Neural cell (in vitro differentiated cells): ENCODE measurements around the gene RTBDN. TPM values are rescaled to one million over a fixed set of nuclear protein-coding genes. Genes with fewer than 3 reads are reported as not detected.
A peak's percentile ranks its signal among the peaks of the same experiment; 100 is the strongest.

ENCODE experiments used
- H2AFZ ChIP-seq: fragments of 200-600, 300-800 bp; sonication (generic), shearing (Covaris generic); 2 replicates; pipeline ENCODE4 v1.6.0; 2014; ENCODE audit warnings: low read depth, mild to moderate bottlenecking, antibody characterized with exemption, low read length, moderate library complexity
- H3F3A ChIP-seq: fragments of 200-600 bp; shearing (Covaris generic); 2 replicates; pipeline ENCODE4 v1.6.1; 2016; ENCODE audit warnings: mild to moderate bottlenecking, moderate library complexity, mixed read lengths, antibody characterized with exemption, low read length; ENCODE audit not compliant: insufficient read depth, poor library complexity, severe bottlenecking
- H3K27ac ChIP-seq: fragments of 200-600, 300-800 bp; sonication (generic), shearing (Covaris generic); 2 replicates; pipeline ENCODE4 v1.5.1; 2014; ENCODE audit warnings: mild to moderate bottlenecking, low read length, moderate library complexity
- H3K27me3 ChIP-seq: fragments of 300-800, 200-600 bp; sonication (generic), shearing (Covaris generic); 2 replicates; pipeline ENCODE4 v1.6.0; 2014; ENCODE audit warnings: mild to moderate bottlenecking, low read depth, low read length, moderate library complexity; ENCODE audit not compliant: insufficient read depth
- H3K36me3 ChIP-seq: fragments of 300-800, 200-600 bp; sonication (generic), shearing (Covaris generic); 2 replicates; pipeline ENCODE4 v1.5.1; 2014; ENCODE audit warnings: mild to moderate bottlenecking, antibody characterized with exemption, low read length, moderate library complexity; ENCODE audit not compliant: insufficient read depth
- H3K4me2 ChIP-seq: fragments of 300-800, 200-600 bp; sonication (generic), shearing (Covaris generic); 2 replicates; pipeline ENCODE4 v1.6.0; 2014; ENCODE audit warnings: mild to moderate bottlenecking, low read length
- H3K4me3 ChIP-seq: fragments of 300-800, 200-600 bp; sonication (generic), shearing (Covaris generic); 2 replicates; pipeline ENCODE4 v1.5.1; 2014; ENCODE audit warnings: mild to moderate bottlenecking, low read length, moderate library complexity
- H3K79me2 ChIP-seq: fragments of 200-600 bp; shearing (Covaris generic); replicated peaks from 2 replicates; pipeline ENCODE4 v1.6.0; 2014; ENCODE audit warnings: mild to moderate bottlenecking, low read length, moderate library complexity; ENCODE audit not compliant: insufficient read depth
- H3K9ac ChIP-seq: fragments of 300-800, 200-600 bp; sonication (generic), shearing (Covaris generic); 2 replicates; pipeline ENCODE4 v1.6.1; 2016; ENCODE audit warnings: mild to moderate bottlenecking, low read length, mixed read lengths
- H3K9me2 ChIP-seq: fragments of 200-600 bp; shearing (Covaris generic); 2 replicates; pipeline ENCODE4 v1.6.1; 2016; ENCODE audit warnings: mild to moderate bottlenecking, low read length, mixed read lengths; ENCODE audit not compliant: insufficient read depth
- H3K9me3 ChIP-seq: fragments of 200-600, 300-800 bp; sonication (generic), shearing (Covaris generic); 2 replicates; pipeline ENCODE4 v1.6.1; 2016; ENCODE audit warnings: mild to moderate bottlenecking, mixed run types, low read length, moderate library complexity, mixed read lengths
- H4K20me1 ChIP-seq: fragments of 200-600 bp; shearing (Covaris generic); 2 replicates; pipeline ENCODE4 v1.6.1; 2016; ENCODE audit warnings: mild to moderate bottlenecking, mixed run types; ENCODE audit not compliant: insufficient read depth
- EP300 ChIP-seq: fragments of 450-650 bp; conservative IDR thresholded peaks from 2 replicates; pipeline ENCODE4 v1.6.1; 2014; ENCODE audit warnings: antibody characterized with exemption, mild to moderate bottlenecking, moderate library complexity; ENCODE audit not compliant: poor library complexity, severe bottlenecking
- EZH2 ChIP-seq: fragments of 200-600, 300-800 bp; shearing (Covaris generic), sonication (generic); IDR thresholded peaks from 2 replicates; pipeline ENCODE4 v1.6.1; 2014; ENCODE audit warnings: antibody characterized with exemption, low read length, borderline replicate concordance, mild to moderate bottlenecking; ENCODE audit not compliant: insufficient read depth, poor library complexity, severe bottlenecking
- MXI1 ChIP-seq: fragments of 450-650 bp; conservative IDR thresholded peaks from 2 replicates; pipeline ENCODE4 v1.6.1; 2014; ENCODE audit warnings: antibody characterized with exemption, mild to moderate bottlenecking; ENCODE audit not compliant: poor library complexity, severe bottlenecking
- POLR2AphosphoS5 ChIP-seq: IDR thresholded peaks from 2 replicates; pipeline ENCODE4 v1.6.1; 2012
- RAD21 ChIP-seq: fragments of 450-650 bp; conservative IDR thresholded peaks from 2 replicates; pipeline ENCODE4 v1.6.1; 2014; ENCODE audit warnings: antibody characterized with exemption, mild to moderate bottlenecking, moderate library complexity
- SMC3 ChIP-seq: fragments of 450-650 bp; conservative IDR thresholded peaks from 2 replicates; pipeline ENCODE4 v1.6.1; 2014; ENCODE audit warnings: antibody characterized with exemption, mild to moderate bottlenecking, moderate library complexity; ENCODE audit not compliant: poor library complexity
- TAF1 ChIP-seq: IDR thresholded peaks from 2 replicates; pipeline ENCODE4 v1.6.1; 2012; ENCODE audit warnings: low read depth
- polyA plus RNA-seq: library from polyadenylated mRNA; depleted of rRNA; stranded (reverse); fragments of >200 nt; gene quantifications from 2 replicates; pipeline ENCODE4 v1.2.3, GENCODE V29; 2014
- TF ChIP-seq, protein P1 (sequence below): IDR thresholded peaks from 2 replicates; pipeline ENCODE4 v1.6.1; 2012; ENCODE audit warnings: borderline replicate concordance
- TF ChIP-seq, protein P2 (sequence below): fragments of 450-650 bp; IDR thresholded peaks from 2 replicates; pipeline ENCODE4 v1.5.1; 2014; ENCODE audit warnings: antibody characterized with exemption, mild to moderate bottlenecking, moderate library complexity; ENCODE audit not compliant: poor library complexity, severe bottlenecking

RTBDN gene
- polyA plus RNA-seq, 1 donor from 2014 or later: not detected

DNA sequence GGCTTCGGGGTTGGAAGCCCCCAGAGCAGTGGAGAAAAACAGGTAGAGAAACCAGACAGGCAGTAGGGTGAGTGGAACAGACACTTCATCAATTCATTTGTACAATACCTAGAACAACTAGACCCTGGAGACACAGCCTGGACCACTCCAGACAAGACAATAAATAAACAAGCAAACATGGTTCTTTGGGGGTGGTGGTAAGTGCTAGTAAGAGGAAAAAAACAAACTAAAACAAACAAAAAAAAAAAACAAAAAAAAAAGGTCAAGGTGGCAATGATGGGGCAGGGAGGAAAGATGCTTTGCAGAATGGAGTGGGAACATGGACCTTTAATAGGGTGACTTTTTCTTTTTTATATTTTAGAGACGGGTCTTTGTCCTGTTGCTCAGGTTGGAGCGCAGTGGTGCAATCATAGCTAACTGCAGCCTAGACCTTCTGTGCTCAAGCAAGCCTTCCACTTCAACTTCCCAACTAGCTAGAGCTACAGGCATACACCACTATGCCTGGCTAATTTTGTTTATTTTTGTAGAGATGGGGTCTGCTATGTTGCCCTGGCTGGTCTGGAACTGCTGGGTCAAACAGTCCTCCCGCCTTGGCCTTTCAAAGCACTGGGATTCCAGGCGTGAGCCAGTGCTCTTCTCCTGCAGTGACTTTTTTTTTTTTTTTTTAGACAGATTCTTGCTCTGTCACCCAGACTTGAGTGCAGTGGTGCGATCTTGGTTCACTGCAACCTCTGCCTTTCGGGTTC lies 40.0 kb downstream of the RTBDN start:
- H3K4me2 ChIP-seq: peak overlapping the region; percentile 55
- peaks cover 29% of the 10 kb centered on the region for H3K27me3 ChIP-seq
- no peaks in the 10 kb centered on the region for H3F3A ChIP-seq
- no peaks in the 10 kb centered on the region for H4K20me1 ChIP-seq
- H2AFZ ChIP-seq: no peak overlapping the region
- no peaks in the 10 kb centered on the region for H3K79me2 ChIP-seq
- no peaks in the 10 kb centered on the region for H3K9me2 ChIP-seq
- H3K4me3 ChIP-seq: peak overlapping the region; percentile 87
- no peaks in the 10 kb centered on the region for H3K36me3 ChIP-seq
- no peak overlapping the region for H3K27ac ChIP-seq
- no peaks in the 10 kb centered on the region for H3K9me3 ChIP-seq
- TF ChIP-seq EZH2: no peak
- peak overlapping the region; percentile 82 for H3K9ac ChIP-seq

DNA sequence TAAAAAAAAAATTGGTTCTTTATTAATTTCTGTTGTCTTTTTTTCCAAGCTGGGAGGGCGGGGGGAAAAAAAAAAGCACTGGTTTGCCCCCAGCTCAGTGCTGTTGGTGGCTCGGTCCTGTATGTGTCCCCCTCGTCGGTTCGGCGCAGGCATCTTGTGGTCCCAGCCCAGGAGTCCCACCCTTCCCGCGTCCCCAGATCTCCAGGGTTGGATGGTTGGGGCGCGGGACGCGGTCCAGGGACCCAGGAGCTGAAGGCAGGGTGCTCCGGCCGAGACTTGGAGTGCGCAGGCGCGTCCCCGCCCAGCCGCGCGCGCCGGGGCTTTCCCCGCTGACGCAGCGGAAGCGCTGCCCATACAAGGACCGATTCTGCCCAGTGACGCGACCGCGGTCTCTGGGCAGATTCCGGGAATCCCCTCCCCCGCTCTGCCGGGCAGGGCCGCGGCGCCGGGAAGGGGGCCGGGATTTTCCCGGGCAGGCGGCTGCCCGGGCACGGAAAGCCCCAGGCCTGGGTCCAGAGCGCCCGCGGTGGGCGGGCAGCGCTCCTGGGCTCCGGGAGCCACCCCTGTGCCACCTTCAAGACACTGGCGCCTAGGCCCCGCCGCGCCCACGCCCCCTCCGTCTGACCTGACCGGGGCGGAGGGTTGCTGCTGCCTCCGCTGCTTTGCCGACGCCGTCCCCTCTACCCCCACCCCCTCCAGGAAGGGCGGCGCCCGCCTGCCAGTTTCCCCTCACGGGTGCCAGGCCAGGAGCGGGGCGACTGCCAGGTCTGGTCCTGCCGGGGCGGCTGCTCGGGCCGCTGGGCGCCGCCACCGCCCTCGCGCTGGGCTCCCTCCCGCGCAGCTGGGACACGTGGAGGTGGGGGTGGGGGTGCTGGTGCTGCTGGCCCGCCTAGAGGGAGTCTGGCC lies 40.8 kb downstream of the RTBDN start:
- Histone ChIP-seq H3F3A (no peaks in the 10 kb centered on the region), H4K20me1 (no peaks in the 10 kb centered on the region), H3K36me3 (no peaks in the 10 kb centered on the region), H2AFZ (no peak overlapping the region), H3K4me2 (peak overlapping the region; percentile 80), H3K79me2 (no peaks in the 10 kb centered on the region), H3K9ac (peak overlapping the region; percentile 82), H3K9me3 (no peaks in the 10 kb centered on the region), H3K4me3 (peak overlapping the region; percentile 87), H3K9me2 (no peaks in the 10 kb centered on the region), H3K27ac (peak overlapping the region; percentile 52), H3K27me3 (peaks cover 29% of the 10 kb centered on the region)
- TF ChIP-seq, protein P1, sequence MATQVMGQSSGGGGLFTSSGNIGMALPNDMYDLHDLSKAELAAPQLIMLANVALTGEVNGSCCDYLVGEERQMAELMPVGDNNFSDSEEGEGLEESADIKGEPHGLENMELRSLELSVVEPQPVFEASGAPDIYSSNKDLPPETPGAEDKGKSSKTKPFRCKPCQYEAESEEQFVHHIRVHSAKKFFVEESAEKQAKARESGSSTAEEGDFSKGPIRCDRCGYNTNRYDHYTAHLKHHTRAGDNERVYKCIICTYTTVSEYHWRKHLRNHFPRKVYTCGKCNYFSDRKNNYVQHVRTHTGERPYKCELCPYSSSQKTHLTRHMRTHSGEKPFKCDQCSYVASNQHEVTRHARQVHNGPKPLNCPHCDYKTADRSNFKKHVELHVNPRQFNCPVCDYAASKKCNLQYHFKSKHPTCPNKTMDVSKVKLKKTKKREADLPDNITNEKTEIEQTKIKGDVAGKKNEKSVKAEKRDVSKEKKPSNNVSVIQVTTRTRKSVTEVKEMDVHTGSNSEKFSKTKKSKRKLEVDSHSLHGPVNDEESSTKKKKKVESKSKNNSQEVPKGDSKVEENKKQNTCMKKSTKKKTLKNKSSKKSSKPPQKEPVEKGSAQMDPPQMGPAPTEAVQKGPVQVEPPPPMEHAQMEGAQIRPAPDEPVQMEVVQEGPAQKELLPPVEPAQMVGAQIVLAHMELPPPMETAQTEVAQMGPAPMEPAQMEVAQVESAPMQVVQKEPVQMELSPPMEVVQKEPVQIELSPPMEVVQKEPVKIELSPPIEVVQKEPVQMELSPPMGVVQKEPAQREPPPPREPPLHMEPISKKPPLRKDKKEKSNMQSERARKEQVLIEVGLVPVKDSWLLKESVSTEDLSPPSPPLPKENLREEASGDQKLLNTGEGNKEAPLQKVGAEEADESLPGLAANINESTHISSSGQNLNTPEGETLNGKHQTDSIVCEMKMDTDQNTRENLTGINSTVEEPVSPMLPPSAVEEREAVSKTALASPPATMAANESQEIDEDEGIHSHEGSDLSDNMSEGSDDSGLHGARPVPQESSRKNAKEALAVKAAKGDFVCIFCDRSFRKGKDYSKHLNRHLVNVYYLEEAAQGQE: peak; percentile 22
- peak; percentile 82 for TF ChIP-seq POLR2AphosphoS5
- TF ChIP-seq TAF1: peak; percentile 54
- TF ChIP-seq RAD21: no peak
- TF ChIP-seq EP300: peak; percentile 86
- TF ChIP-seq MXI1: peak; percentile 27

DNA sequence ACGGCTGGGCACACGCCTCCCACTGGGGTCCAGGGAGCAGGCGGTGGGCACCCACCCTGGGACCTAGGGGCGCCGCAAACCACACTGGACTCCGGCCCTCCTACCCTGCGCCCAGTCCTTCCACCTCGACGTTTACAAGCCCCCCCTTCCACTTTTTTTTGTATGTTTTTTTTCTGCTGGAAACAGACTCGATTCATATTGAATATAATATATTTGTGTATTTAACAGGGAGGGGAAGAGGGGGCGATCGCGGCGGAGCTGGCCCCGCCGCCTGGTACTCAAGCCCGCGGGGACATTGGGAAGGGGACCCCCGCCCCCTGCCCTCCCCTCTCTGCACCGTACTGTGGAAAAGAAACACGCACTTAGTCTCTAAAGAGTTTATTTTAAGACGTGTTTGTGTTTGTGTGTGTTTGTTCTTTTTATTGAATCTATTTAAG lies 41.5 kb downstream of the RTBDN start:
- Histone ChIP-seq H3K27me3 (peaks cover 29% of the 10 kb centered on the region), H3K9me2 (no peaks in the 10 kb centered on the region), H4K20me1 (no peaks in the 10 kb centered on the region), H3K9me3 (no peaks in the 10 kb centered on the region), H3K4me3 (peak overlapping the region; percentile 87), H3K36me3 (no peaks in the 10 kb centered on the region), H3K4me2 (peak overlapping the region; percentile 80), H2AFZ (no peak overlapping the region), H3K27ac (peak overlapping the region; percentile 52), H3F3A (no peaks in the 10 kb centered on the region), H3K9ac (peak overlapping the region; percentile 82), H3K79me2 (no peaks in the 10 kb centered on the region)
- TF ChIP-seq, protein P2, sequence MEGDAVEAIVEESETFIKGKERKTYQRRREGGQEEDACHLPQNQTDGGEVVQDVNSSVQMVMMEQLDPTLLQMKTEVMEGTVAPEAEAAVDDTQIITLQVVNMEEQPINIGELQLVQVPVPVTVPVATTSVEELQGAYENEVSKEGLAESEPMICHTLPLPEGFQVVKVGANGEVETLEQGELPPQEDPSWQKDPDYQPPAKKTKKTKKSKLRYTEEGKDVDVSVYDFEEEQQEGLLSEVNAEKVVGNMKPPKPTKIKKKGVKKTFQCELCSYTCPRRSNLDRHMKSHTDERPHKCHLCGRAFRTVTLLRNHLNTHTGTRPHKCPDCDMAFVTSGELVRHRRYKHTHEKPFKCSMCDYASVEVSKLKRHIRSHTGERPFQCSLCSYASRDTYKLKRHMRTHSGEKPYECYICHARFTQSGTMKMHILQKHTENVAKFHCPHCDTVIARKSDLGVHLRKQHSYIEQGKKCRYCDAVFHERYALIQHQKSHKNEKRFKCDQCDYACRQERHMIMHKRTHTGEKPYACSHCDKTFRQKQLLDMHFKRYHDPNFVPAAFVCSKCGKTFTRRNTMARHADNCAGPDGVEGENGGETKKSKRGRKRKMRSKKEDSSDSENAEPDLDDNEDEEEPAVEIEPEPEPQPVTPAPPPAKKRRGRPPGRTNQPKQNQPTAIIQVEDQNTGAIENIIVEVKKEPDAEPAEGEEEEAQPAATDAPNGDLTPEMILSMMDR: no peak
- TF ChIP-seq POLR2AphosphoS5 (no peak), MXI1 (no peak), SMC3 (no peak), TAF1 (no peak), RAD21 (no peak), EZH2 (no peak), EP300 (no peak)
- TF ChIP-seq, protein P1: no peak
